Chondrocyte (in vitro differentiated cells): ENCODE results near the gene POLL. TPM values are rescaled to one million over a fixed set of nuclear protein-coding genes. Genes with fewer than 3 reads are reported as not detected.
"Not testable (repeated sequence)": the region's sequence is repeated elsewhere in the genome, so short reads cannot be mapped to it uniquely, and the experiment has no call there.

Experiments used
- DNase-seq: peaks from one replicate; pipeline ENCODE4 v3.0.0; 2021; ENCODE audit warnings: mixed read lengths, low spot score
- H3K27ac Mint-ChIP-seq: one replicate; pipeline ENCODE4 v1.8.0; 2021; ENCODE audit warnings: mild to moderate bottlenecking, moderate library complexity, mixed read lengths; ENCODE audit not compliant: unreplicated experiment
- H3K27me3 Mint-ChIP-seq: 2 replicates; pipeline ENCODE4 v1.8.0; 2021; ENCODE audit warnings: low read depth, mixed read lengths
- H3K36me3 Mint-ChIP-seq: 2 replicates; pipeline ENCODE4 v1.8.0; 2021; ENCODE audit warnings: low read depth, mixed read lengths
- H3K4me1 Mint-ChIP-seq: 2 replicates; pipeline ENCODE4 v1.8.0; 2021; ENCODE audit warnings: low read depth, mild to moderate bottlenecking, mixed read lengths
- H3K4me3 Mint-ChIP-seq: one replicate; pipeline ENCODE4 v1.8.0; 2021; ENCODE audit warnings: mild to moderate bottlenecking, moderate library complexity, mixed read lengths; ENCODE audit not compliant: unreplicated experiment
- H3K9me3 Mint-ChIP-seq: 2 replicates; pipeline ENCODE4 v1.8.0; 2021; ENCODE audit warnings: low read depth, mixed read lengths
- total RNA-seq: library from RNA; stranded (reverse); gene quantifications from 3 replicates; pipeline ENCODE4 v1.2.1, GENCODE V29; 2021
- TF ChIP-seq, protein P1 (sequence below): fragments of 200-600 bp; sonication (generic); IDR thresholded peaks from 2 replicates; pipeline ENCODE4 v1.5.0; 2021; ENCODE audit warnings: antibody characterized with exemption, mild to moderate bottlenecking, moderate library complexity

Gene POLL
- total RNA-seq, 1 donor from 2014 or later, result 21.2 TPM

DNA sequence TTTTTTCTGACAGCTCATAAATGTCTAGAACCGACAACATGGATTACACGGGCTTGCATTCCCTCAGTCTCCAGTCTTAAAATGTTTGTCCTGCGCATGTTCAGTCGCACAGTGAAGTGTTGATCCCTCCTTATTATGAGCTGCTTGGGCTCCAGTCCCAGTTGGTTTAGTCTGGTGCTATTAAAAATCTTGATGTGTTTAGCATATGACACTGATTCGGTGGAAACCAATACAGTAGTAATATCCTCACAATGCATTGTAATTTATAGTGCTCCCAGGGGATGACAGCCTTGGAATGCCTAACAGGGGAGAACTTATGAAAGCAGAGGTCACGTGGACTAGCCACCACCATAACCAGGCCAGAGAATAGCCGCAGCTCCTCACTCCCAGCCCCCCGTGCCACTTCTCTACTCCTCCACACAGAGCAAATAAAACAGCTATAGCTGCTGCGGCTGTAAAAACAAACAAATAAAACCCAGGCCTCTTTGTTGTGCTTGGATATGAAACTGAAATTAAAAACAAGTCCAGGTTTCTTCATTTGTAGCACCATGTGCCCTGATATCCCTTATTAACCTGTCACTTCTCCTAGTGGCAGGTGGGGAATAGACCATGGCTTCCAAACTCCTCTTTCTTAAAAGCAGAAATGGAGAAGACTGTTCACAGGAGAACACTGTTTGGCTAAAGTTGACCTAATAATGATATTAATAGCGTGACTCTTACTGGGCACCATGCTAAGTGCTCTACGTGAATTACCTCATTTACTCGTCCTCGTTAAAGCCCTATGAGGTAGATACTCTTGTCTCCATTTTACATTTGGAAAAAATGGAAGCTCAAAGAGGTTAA lies 7.8 kb upstream of the POLL start:
- TF ChIP-seq, protein P1, sequence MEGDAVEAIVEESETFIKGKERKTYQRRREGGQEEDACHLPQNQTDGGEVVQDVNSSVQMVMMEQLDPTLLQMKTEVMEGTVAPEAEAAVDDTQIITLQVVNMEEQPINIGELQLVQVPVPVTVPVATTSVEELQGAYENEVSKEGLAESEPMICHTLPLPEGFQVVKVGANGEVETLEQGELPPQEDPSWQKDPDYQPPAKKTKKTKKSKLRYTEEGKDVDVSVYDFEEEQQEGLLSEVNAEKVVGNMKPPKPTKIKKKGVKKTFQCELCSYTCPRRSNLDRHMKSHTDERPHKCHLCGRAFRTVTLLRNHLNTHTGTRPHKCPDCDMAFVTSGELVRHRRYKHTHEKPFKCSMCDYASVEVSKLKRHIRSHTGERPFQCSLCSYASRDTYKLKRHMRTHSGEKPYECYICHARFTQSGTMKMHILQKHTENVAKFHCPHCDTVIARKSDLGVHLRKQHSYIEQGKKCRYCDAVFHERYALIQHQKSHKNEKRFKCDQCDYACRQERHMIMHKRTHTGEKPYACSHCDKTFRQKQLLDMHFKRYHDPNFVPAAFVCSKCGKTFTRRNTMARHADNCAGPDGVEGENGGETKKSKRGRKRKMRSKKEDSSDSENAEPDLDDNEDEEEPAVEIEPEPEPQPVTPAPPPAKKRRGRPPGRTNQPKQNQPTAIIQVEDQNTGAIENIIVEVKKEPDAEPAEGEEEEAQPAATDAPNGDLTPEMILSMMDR, result no peak
- Mint-ChIP-seq H3K27ac (no peak overlapping the region), H3K36me3 (no peaks in the 10 kb centered on the region), H3K27me3 (no peaks in the 10 kb centered on the region), H3K9me3 (no peaks in the 10 kb centered on the region), H3K4me3 (no peak overlapping the region), H3K4me1 (no peaks in the 10 kb centered on the region)
- DNase-seq, result no peak

DNA sequence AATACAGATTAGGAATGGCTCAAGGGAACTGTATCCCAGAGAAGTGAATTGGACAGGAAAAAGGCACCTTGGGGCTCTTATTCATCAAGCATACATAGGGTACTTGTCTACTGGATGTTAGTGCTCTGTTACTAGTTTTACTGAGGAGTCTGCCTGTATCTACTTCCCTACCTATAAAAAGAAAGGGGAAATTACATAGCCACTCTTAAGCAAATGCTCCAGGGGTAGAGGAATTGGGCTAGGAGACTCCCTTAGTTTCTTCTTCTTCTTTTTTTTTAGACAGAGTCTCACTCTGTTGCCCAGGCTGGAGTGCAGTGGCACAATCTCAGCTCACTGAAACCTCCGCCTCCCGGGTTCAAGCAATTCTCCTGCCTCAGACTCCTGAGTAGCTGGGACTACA lies 5.3 kb upstream of the POLL start:
- not testable (repeated sequence) for H3K27me3 Mint-ChIP-seq, H3K9me3 Mint-ChIP-seq, DNase-seq, H3K36me3 Mint-ChIP-seq, H3K27ac Mint-ChIP-seq, H3K4me3 Mint-ChIP-seq
- H3K4me1 Mint-ChIP-seq, result peaks cover 11% of the 10 kb centered on the region

DNA sequence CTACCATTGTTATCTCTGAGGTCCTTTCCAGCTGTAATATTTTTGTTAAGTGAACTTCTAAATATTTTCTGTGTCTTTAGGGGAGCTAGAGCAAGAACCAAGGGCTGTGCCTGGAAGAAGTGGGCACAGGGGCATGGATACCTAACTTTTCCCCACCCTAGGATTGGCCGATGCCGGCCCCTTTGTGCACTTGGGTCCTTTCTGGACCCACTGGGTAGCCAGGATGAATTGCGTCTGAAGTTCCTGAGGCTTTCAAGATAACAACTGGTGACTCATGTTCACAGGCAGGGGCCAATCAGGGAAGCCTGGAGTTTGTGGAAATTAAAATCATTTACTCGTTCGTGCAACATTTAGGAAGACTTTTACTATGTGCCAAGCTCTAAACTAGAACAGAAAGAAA lies 822 bp upstream of the POLL start:
- H3K4me3 Mint-ChIP-seq, result peak overlapping the region; percentile 95
- TF ChIP-seq, protein P1, result no peak
- H3K36me3 Mint-ChIP-seq, result no peaks in the 10 kb centered on the region
- DNase-seq, result no peak
- H3K9me3 Mint-ChIP-seq, result no peaks in the 10 kb centered on the region
- H3K27me3 Mint-ChIP-seq, result no peaks in the 10 kb centered on the region
- H3K27ac Mint-ChIP-seq, result no peak overlapping the region
- H3K4me1 Mint-ChIP-seq, result peaks cover 27% of the 10 kb centered on the region

DNA sequence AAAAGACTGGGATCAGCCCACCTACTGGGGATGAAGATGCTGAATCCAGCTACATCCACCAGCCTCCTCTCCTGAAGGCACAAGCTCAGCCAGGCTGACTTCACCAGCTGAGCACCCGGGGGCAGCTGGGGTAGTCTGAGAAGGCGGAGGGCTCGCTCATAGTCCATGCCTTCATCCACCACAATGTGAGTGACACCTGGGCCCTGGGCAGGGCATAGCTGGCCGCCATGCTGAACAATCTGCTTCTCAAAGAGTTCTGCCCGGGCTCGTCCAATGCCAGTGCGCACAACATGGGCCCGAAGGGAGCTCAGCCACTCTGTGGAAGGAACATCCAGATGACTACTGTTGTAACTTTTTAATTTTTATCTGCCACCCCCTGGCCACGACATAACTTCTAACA lies 2.2 kb downstream of the POLL start:
- Mint-ChIP-seq H3K4me3 (no peak overlapping the region), H3K27ac (no peak overlapping the region), H3K4me1 (peaks cover 27% of the 10 kb centered on the region)

DNA sequence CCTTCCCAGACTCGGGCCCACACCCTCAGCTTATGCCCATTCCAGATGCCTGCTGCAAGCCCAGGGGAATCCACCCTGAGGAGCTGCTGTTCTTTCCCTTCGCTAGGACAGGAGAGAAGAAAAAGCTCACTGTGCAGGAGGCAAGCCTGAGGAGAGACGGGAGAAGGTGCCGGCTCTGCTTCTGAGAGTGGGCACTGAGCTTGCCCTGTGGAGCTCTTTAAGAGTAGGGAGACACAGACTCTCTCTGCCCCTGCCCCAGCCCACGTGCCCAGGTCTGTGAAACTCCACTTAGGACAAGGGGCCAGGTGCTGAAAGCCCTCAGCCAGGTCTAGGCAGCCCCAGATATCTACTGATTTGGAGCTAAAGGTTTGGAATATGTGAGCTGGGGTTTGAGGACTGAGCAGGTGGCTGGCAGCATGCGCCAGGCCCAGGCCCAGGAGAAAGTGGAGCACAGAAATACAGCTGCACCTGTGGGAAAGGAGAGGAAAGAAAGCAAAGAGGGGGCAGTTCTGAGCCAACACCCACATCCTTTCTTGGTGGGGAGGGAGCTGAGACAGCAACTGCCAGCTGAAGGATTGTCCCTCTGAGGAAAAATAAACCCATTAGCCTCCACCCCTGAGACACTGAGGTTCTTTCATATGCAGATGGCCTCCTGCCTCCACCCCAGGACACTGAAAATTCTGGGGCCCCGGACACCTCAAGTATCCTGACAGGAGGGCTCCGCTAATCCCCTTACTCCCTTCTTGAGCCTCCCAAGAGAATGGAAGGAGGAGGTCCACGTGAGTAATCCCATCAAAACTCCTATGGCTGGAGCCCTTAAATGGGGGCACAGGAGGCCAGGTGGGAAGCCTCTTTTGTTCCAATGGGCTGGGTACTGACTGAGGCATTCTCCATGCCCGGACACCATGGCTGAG lies 7.3 kb downstream of the POLL start:
- DNase-seq, result peak; percentile 60
- Mint-ChIP-seq H3K27me3 (no peaks in the 10 kb centered on the region), H3K4me1 (no peaks in the 10 kb centered on the region), H3K9me3 (no peaks in the 10 kb centered on the region), H3K4me3 (no peak overlapping the region), H3K36me3 (peaks cover 4% of the 10 kb centered on the region), H3K27ac (peak overlapping the region; percentile 41)
- TF ChIP-seq, protein P1, result no peak

More for the DNA sequence above, 2.2 kb downstream of the POLL start:
- TF ChIP-seq, protein P1, result no peak
- Mint-ChIP-seq H3K9me3 (no peaks in the 10 kb centered on the region), H3K27me3 (no peaks in the 10 kb centered on the region), H3K36me3 (peaks cover 3% of the 10 kb centered on the region)
- DNase-seq, result no peak
